Measurements from ENCODE around the gene ARHGAP26. TPM values are rescaled to one million over a fixed set of nuclear protein-coding genes. Genes with fewer than 3 reads are reported as not detected.

Gene ARHGAP26
- total and polyA plus RNA-seq, 7 experiments from 2014 or later, result 10.5 to 123 (median 22.7) TPM

DNA sequence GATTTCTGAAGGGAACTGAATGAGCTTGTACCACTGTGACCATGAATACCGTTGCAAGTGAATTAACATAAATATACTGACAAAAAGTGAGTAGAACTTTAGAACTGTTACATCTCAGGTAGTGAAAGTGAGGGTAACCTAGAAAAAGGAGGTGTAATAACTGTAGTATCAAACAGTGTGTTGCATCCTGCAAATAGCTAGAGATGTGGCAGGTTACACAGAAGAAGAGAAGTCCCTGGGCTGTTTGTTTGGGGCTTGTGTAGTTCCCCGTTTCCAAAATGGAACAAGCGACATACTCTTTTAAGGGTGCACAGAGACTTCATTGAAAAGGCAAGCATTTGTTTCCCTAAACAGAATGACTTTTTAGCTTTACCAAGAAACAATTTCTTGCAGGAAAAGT lies 418.5 kb downstream of the ARHGAP26 start:
- Histone ChIP-seq H3K4me3 (ENCODE audit: low read length) (no peak overlapping the region), H3K4me1 (ENCODE audit: control insufficient read depth in 2 of 2, insufficient read depth in 2 of 2, low read length in 2 of 2) (peaks cover 0 to 2% of the 10 kb centered on the region in 2 donors), H3K9me3 (ENCODE audit: control insufficient read depth in 2 of 3, low read length in 3 of 3) (peaks cover 0 to 11% (median 0%) of the 10 kb centered on the region in 3 experiments), H3K27ac (ENCODE audit: low read depth, low read length) (no peak overlapping the region), H3K27me3 (ENCODE audit: control insufficient read depth in 2 of 2, insufficient read depth in 2 of 2, low read length in 2 of 2) (no peaks in the 10 kb centered on the region), H3K36me3 (ENCODE audit: control insufficient read depth in 2 of 3, insufficient read depth in 3 of 3, low read length in 3 of 3) (no peaks in the 10 kb centered on the region)
- DNase-seq (no peak), ATAC-seq (no peak)
- H3K27ac Mint-ChIP-seq, result no peak overlapping the region
- H3K36me3 Mint-ChIP-seq, result peaks cover 20 to 51% (median 33%) of the 10 kb centered on the region in 5 donors
- intact Hi-C loops (cut with micrococcal nuclease), result loop anchor here in 1 of 2 donors (10.0 kb wide), 1 partner anchor 636 kb away; no protein-coding TSS in a partner anchor
- H3K4me3 Mint-ChIP-seq, result no peak overlapping the region
- peaks cover 0 to 32% (median 7%) of the 10 kb centered on the region in 11 donors for H3K9me3 Mint-ChIP-seq
- H3K4me1 Mint-ChIP-seq, result peaks cover 0 to 45% (median 0%) of the 10 kb centered on the region in 7 donors
- no peaks in the 10 kb centered on the region for H3K27me3 Mint-ChIP-seq
- ChIA-PET POLR2A (no interaction called here), CTCF (no interaction called here)

GRCh38 chr5:143190260-143190810 lies 420.2 kb downstream of the ARHGAP26 start:
- Mint-ChIP-seq H3K27ac (no peak overlapping the region), H3K4me3 (no peak overlapping the region), H3K27me3 (no peaks in the 10 kb centered on the region), H3K36me3 (peaks cover 20 to 57% (median 44%) of the 10 kb centered on the region in 5 donors), H3K4me1 (peaks cover 0 to 35% (median 0%) of the 10 kb centered on the region in 7 donors), H3K9me3 (peaks cover 0 to 33% (median 7%) of the 10 kb centered on the region in 11 donors)
- no peak for ATAC-seq
- Histone ChIP-seq H3K4me1 (ENCODE audit: control insufficient read depth in 2 of 2, insufficient read depth in 2 of 2, low read length in 2 of 2) (no peaks in the 10 kb centered on the region), H3K4me3 (ENCODE audit: low read length) (no peak overlapping the region), H3K27me3 (ENCODE audit: control insufficient read depth in 2 of 2, insufficient read depth in 2 of 2, low read length in 2 of 2) (no peaks in the 10 kb centered on the region), H3K27ac (ENCODE audit: low read depth, low read length) (no peak overlapping the region), H3K9me3 (ENCODE audit: control insufficient read depth in 2 of 3, low read length in 3 of 3) (peaks cover 0 to 11% (median 0%) of the 10 kb centered on the region in 3 experiments), H3K36me3 (ENCODE audit: control insufficient read depth in 2 of 3, insufficient read depth in 3 of 3, low read length in 3 of 3) (no peaks in the 10 kb centered on the region)
- intact Hi-C loops (cut with micrococcal nuclease), result loop anchor here in 1 of 2 donors (10.0 kb wide), 1 partner anchor 634 kb away; no protein-coding TSS in a partner anchor
- no peak for DNase-seq
- ChIA-PET POLR2A (no interaction called here), CTCF (no interaction called here)

- Mint-ChIP-seq H3K9me3 (peaks cover 0 to 40% (median 7%) of the 10 kb centered on the region in 11 donors), H3K27ac (peak overlapping the region in 1 of 9 donors; percentile 23), H3K27me3 (no peaks in the 10 kb centered on the region), H3K36me3 (peaks cover 20 to 57% (median 51%) of the 10 kb centered on the region in 5 donors), H3K4me3 (no peak overlapping the region), H3K4me1 (peaks cover 0 to 24% (median 0%) of the 10 kb centered on the region in 7 donors)
- POLR2A ChIA-PET, result no interaction called here
- H3K9me3 ChIP-seq (ENCODE audit: control insufficient read depth in 2 of 3, low read length in 3 of 3), result peaks cover 0 to 11% (median 0%) of the 10 kb centered on the region in 3 experiments
- ATAC-seq, result no peak
- no peak overlapping the region for H3K4me3 ChIP-seq (ENCODE audit: low read length)
- H3K36me3 ChIP-seq (ENCODE audit: control insufficient read depth in 2 of 3, insufficient read depth in 3 of 3, low read length in 3 of 3), result no peaks in the 10 kb centered on the region
- H3K4me1 ChIP-seq (ENCODE audit: control insufficient read depth in 2 of 2, insufficient read depth in 2 of 2, low read length in 2 of 2), result no peaks in the 10 kb centered on the region
- H3K27ac ChIP-seq (ENCODE audit: low read depth, low read length), result no peak overlapping the region
- no peak for DNase-seq
- H3K27me3 ChIP-seq (ENCODE audit: control insufficient read depth in 2 of 2, insufficient read depth in 2 of 2, low read length in 2 of 2), result no peaks in the 10 kb centered on the region
- CTCF ChIA-PET, result no interaction called here
- intact Hi-C loops (cut with micrococcal nuclease), result loop anchor here in 1 of 2 donors (10.0 kb wide), 1 partner anchor 633 kb away; no protein-coding TSS in a partner anchor
Measured at GRCh38 chr5:143191720-143192119, 421.5 kb downstream of the ARHGAP26 start.

GRCh38 chr5:143192191-143192900 lies 422.2 kb downstream of the ARHGAP26 start:
- ChIA-PET CTCF (no interaction called here), POLR2A (no interaction called here)
- H3K27me3 ChIP-seq (ENCODE audit: control insufficient read depth in 2 of 2, insufficient read depth in 2 of 2, low read length in 2 of 2), result no peaks in the 10 kb centered on the region
- peaks cover 20 to 58% (median 54%) of the 10 kb centered on the region in 5 donors for H3K36me3 Mint-ChIP-seq
- ATAC-seq, result no peak
- no peak overlapping the region for H3K4me3 Mint-ChIP-seq
- no peaks in the 10 kb centered on the region for H3K4me1 ChIP-seq (ENCODE audit: control insufficient read depth in 2 of 2, insufficient read depth in 2 of 2, low read length in 2 of 2)
- no peak for DNase-seq
- peaks cover 0 to 41% (median 8%) of the 10 kb centered on the region in 11 donors for H3K9me3 Mint-ChIP-seq
- intact Hi-C loops (cut with micrococcal nuclease), result loop anchor here in 1 of 2 donors (10.0 kb wide), 1 partner anchor 632 kb away; no protein-coding TSS in a partner anchor
- no peak overlapping the region for H3K4me3 ChIP-seq (ENCODE audit: low read length)
- H3K36me3 ChIP-seq (ENCODE audit: control insufficient read depth in 2 of 3, insufficient read depth in 3 of 3, low read length in 3 of 3), result no peaks in the 10 kb centered on the region
- H3K9me3 ChIP-seq (ENCODE audit: control insufficient read depth in 2 of 3, low read length in 3 of 3), result peaks cover 0 to 11% (median 0%) of the 10 kb centered on the region in 3 experiments
- H3K27ac ChIP-seq (ENCODE audit: low read depth, low read length), result no peak overlapping the region
- peak overlapping the region in 1 of 9 donors; percentile 23 for H3K27ac Mint-ChIP-seq
- H3K4me1 Mint-ChIP-seq, result peaks cover 0 to 22% (median 0%) of the 10 kb centered on the region in 7 donors
- no peaks in the 10 kb centered on the region for H3K27me3 Mint-ChIP-seq

GRCh38 chr5:143194206-143194605 lies 424.0 kb downstream of the ARHGAP26 start:
- Histone ChIP-seq H3K4me3 (ENCODE audit: low read length) (no peak overlapping the region), H3K27ac (ENCODE audit: low read depth, low read length) (no peak overlapping the region), H3K4me1 (ENCODE audit: control insufficient read depth in 2 of 2, insufficient read depth in 2 of 2, low read length in 2 of 2) (no peaks in the 10 kb centered on the region), H3K9me3 (ENCODE audit: control insufficient read depth in 2 of 3, low read length in 3 of 3) (peaks cover 0 to 9% (median 0%) of the 10 kb centered on the region in 3 experiments), H3K27me3 (ENCODE audit: control insufficient read depth in 2 of 2, insufficient read depth in 2 of 2, low read length in 2 of 2) (no peaks in the 10 kb centered on the region), H3K36me3 (ENCODE audit: control insufficient read depth in 2 of 3, insufficient read depth in 3 of 3, low read length in 3 of 3) (no peaks in the 10 kb centered on the region)
- DNase-seq (no peak), ATAC-seq (no peak)
- peaks cover 13 to 54% (median 47%) of the 10 kb centered on the region in 5 donors for H3K36me3 Mint-ChIP-seq
- peaks cover 0 to 33% (median 6%) of the 10 kb centered on the region in 11 donors for H3K9me3 Mint-ChIP-seq
- POLR2A ChIA-PET, result interaction anchor here (0.6 kb wide), 1 partner anchor 20 kb away, joined by 5 read pairs; no protein-coding TSS in a partner anchor
- peaks cover 0 to 8% (median 0%) of the 10 kb centered on the region in 7 donors for H3K4me1 Mint-ChIP-seq
- no peak overlapping the region for H3K4me3 Mint-ChIP-seq
- CTCF ChIA-PET, result no interaction called here
- H3K27me3 Mint-ChIP-seq, result no peaks in the 10 kb centered on the region
- no peak overlapping the region for H3K27ac Mint-ChIP-seq
- intact Hi-C loops (cut with micrococcal nuclease), result loop anchor here in 1 of 2 donors (10.0 kb wide), 1 partner anchor 631 kb away; no protein-coding TSS in a partner anchor

DNA sequence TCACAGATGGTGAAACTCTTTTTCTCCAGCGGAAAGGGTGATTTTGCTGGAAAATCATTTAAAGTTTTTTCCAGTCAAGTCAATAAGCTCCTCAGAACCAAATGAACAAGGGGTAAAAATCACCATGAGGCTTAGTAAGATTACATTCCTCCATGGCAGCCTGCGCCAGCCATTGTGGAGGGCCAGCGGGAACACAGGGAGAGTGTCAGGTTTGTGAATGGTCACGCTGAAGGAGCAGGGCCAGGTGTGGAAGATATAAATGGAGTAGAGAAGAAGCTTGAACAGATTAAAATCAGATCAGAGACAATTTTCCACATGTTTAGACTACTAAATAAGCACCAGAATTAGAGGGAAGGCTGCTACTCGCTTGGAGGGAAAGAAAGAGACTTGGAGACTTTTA lies 424.5 kb downstream of the ARHGAP26 start:
- no peaks in the 10 kb centered on the region for H3K27me3 ChIP-seq (ENCODE audit: control insufficient read depth in 2 of 2, insufficient read depth in 2 of 2, low read length in 2 of 2)
- Mint-ChIP-seq H3K27me3 (no peaks in the 10 kb centered on the region), H3K4me3 (no peak overlapping the region), H3K27ac (no peak overlapping the region), H3K4me1 (peaks cover 0 to 8% (median 0%) of the 10 kb centered on the region in 7 donors), H3K36me3 (peaks cover 13 to 54% (median 49%) of the 10 kb centered on the region in 5 donors), H3K9me3 (peaks cover 0 to 32% (median 6%) of the 10 kb centered on the region in 11 donors)
- POLR2A ChIA-PET, result interaction anchor here (0.6 kb wide), 1 partner anchor 21 kb away, joined by 5 read pairs; no protein-coding TSS in a partner anchor
- no peak overlapping the region for H3K27ac ChIP-seq (ENCODE audit: low read depth, low read length)
- H3K36me3 ChIP-seq (ENCODE audit: control insufficient read depth in 2 of 3, insufficient read depth in 3 of 3, low read length in 3 of 3), result no peaks in the 10 kb centered on the region
- no peaks in the 10 kb centered on the region for H3K4me1 ChIP-seq (ENCODE audit: control insufficient read depth in 2 of 2, insufficient read depth in 2 of 2, low read length in 2 of 2)
- intact Hi-C loops (cut with micrococcal nuclease), result loop anchor here in 1 of 2 donors (10.0 kb wide), 1 partner anchor 630 kb away; no protein-coding TSS in a partner anchor
- peaks cover 0 to 7% (median 0%) of the 10 kb centered on the region in 3 experiments for H3K9me3 ChIP-seq (ENCODE audit: control insufficient read depth in 2 of 3, low read length in 3 of 3)
- DNase-seq (no peak), ATAC-seq (no peak)
- no peak overlapping the region for H3K4me3 ChIP-seq (ENCODE audit: low read length)
- CTCF ChIA-PET, result no interaction called here

Data from naive thymus-derived CD4-positive, alpha-beta T cell (primary cell).